PC-3 (cell line): Measurements from ENCODE around the gene CGA.

ENCODE experiments used
- CTCF ChIP-seq: fragments of 300-600 bp; sonication (generic); conservative IDR thresholded peaks from 2 replicates; pipeline ENCODE4 v1.5.1; 2017; ENCODE audit warnings: antibody characterized with exemption, low read depth, mild to moderate bottlenecking, low read length
- EZH2 ChIP-seq: fragments of 300-600 bp; sonication (generic); IDR thresholded peaks from one replicate; pipeline ENCODE4 v1.6.1; 2017; ENCODE audit warnings: antibody characterized with exemption, mild to moderate bottlenecking, low read length; ENCODE audit not compliant: unreplicated experiment
- EZH2phosphoT487 ChIP-seq: fragments of 300-600 bp; sonication (generic); IDR thresholded peaks from 2 replicates; pipeline ENCODE4 v1.6.1; 2018; ENCODE audit warnings: mild to moderate bottlenecking, antibody characterized with exemption, low read length, borderline replicate concordance

- TF ChIP-seq EZH2 (no peak), CTCF (no peak), EZH2phosphoT487 (no peak)
These were observed 9.8 kb upstream of the CGA start for GRCh38 chr6:87104667-87105066.
